HepG2 (cell line): ENCODE data around the gene PCDHGA5. TPM values are rescaled to one million over a fixed set of nuclear protein-coding genes. Genes with fewer than 3 reads are reported as not detected.
A peak's percentile ranks its signal among the peaks of the same experiment; 100 is the strongest.

ENCODE experiments used
- ATAC-seq: fragments of 200-7000 bp; cut with Tn5 transposase; 3 replicates; pipeline ENCODE4 v1.9.1; 2020; ENCODE audit warnings: mild to moderate bottlenecking, moderate library complexity
- BruUV-seq: library from RNA; stranded (reverse); fragments of 400-500 nt; replicated peaks from 2 replicates; lab custom pipeline; 2021; lab: Mats Ljungman, UMichigan
- CTCF ChIA-PET: fragments of 300-600 bp; formaldehyde crosslinking; extraction: SDS; loops from one replicate; lab custom pipeline; 2021; ENCODE audit warnings: low total read pairs, inconsistent platforms, low intra/inter-chr PET ratio; lab: Yijun Ruan, JAX
- POLR2A ChIA-PET: fragments of 350-600 bp; sonication (Branson Sonifier 250); formaldehyde crosslinking; loops from one replicate; lab custom pipeline; 2020; ENCODE audit warnings: antibody characterized with exemption, inconsistent platforms; lab: Yijun Ruan, JAX
- DNase-seq: peaks from one replicate; pipeline ENCODE4 v3.0.0-alpha.2; 2015; ENCODE audit warnings: low spot score
- FAIRE-seq: peaks from 3 replicates; lab custom pipeline; 2011; peaks lifted over from hg19 to GRCh38; lab: Jason Lieb, UNC
- H2AFZ ChIP-seq: one replicate; pipeline ENCODE4 v1.6.1; 2011; ENCODE audit warnings: low read length, inconsistent platforms
- H3K27ac ChIP-seq: fragments of 300-600 bp; 3 replicates; pipeline ENCODE4 v1.8.0; 2011; ENCODE audit warnings: mixed run types, mild to moderate bottlenecking, mixed read lengths, low read length, inconsistent platforms; ENCODE audit not compliant: insufficient read depth; ENCODE audit errors: extremely low read length
- H3K27me3 ChIP-seq, 2 experiments: fragments of 200-600 bp in 1 of 2; 2 replicates in 1 of 2; 3 replicates in 1 of 2; pipeline versions ENCODE4 v1.6.0 to v1.8.0; 2011; ENCODE audit warnings: low read length in 2 of 2, mild to moderate bottlenecking in 2 of 2, moderate library complexity in 2 of 2, inconsistent platforms in 1 of 2; ENCODE audit not compliant: insufficient read depth in 2 of 2, control insufficient read depth in 1 of 2
- H3K36me3 ChIP-seq, 2 experiments: fragments of 200-600 bp in 1 of 2; replicated peaks in 1 of 2; 2 replicates in 1 of 2; 3 replicates in 1 of 2; pipeline versions ENCODE4 v1.5.1 to v1.8.0; 2011; ENCODE audit warnings: low read length in 2 of 2, inconsistent platforms in 1 of 2; ENCODE audit not compliant: insufficient read depth in 2 of 2, control insufficient read depth in 1 of 2
- H3K4me1 ChIP-seq: 2 replicates; pipeline ENCODE4 v1.5.1; 2012; ENCODE audit warnings: low read length, inconsistent platforms; ENCODE audit not compliant: insufficient read depth
- H3K4me2 ChIP-seq: 2 replicates; pipeline ENCODE4 v1.6.0; 2011; ENCODE audit warnings: low read depth, low read length, inconsistent platforms
- H3K4me3 ChIP-seq, 3 experiments: fragments of 200-600 bp in 1 of 3; sonication (generic), shearing (Covaris generic) in 1 of 3; replicated peaks in 1 of 3; 2 replicates each; pipeline ENCODE4 v1.5.1; 2011 to 2016; ENCODE audit warnings: low read length in 3 of 3, inconsistent platforms in 2 of 3, low read depth in 2 of 3, mild to moderate bottlenecking in 2 of 3, control low read depth in 1 of 3, mixed read lengths in 1 of 3; ENCODE audit not compliant: insufficient read depth in 1 of 3
- H3K79me2 ChIP-seq: one replicate; pipeline ENCODE4 v1.6.1; 2011; ENCODE audit warnings: low read length, inconsistent platforms; ENCODE audit not compliant: insufficient read depth
- H3K9ac ChIP-seq: 2 replicates; pipeline ENCODE4 v1.6.0; 2011; ENCODE audit warnings: mild to moderate bottlenecking, low read depth, low read length, inconsistent platforms; ENCODE audit not compliant: insufficient read depth
- H3K9me3 ChIP-seq: 2 replicates; pipeline ENCODE4 v1.5.1; 2012; ENCODE audit warnings: mild to moderate bottlenecking, low read length
- H4K20me1 ChIP-seq: 2 replicates; pipeline ENCODE4 v1.6.0; 2011; ENCODE audit warnings: inconsistent platforms, mild to moderate bottlenecking, low read length, moderate library complexity; ENCODE audit not compliant: insufficient read depth
- BCLAF1 ChIP-seq: fragments of 450-650 bp; IDR thresholded peaks from 2 replicates; pipeline ENCODE4 v1.6.1; 2017; ENCODE audit warnings: mild to moderate bottlenecking
- CCAR2 ChIP-seq: fragments of 200-400 bp; formaldehyde crosslinking; optimal IDR thresholded peaks from 2 replicates; pipeline ENCODE3; 2018; ENCODE audit warnings: low read depth, mild to moderate bottlenecking, low read length, moderate library complexity
- CEBPB ChIP-seq: IDR thresholded peaks from 2 replicates; pipeline ENCODE4 v1.6.1; 2011; ENCODE audit warnings: low read depth, low read length, improper control_type of control experiment, borderline replicate concordance
- ELF1 ChIP-seq: sonication (generic); formaldehyde crosslinking; IDR thresholded peaks from 2 replicates; pipeline ENCODE4 v1.4.0; 2020; ENCODE audit warnings: missing genetic modification reagents
- FOSL2 ChIP-seq: sonication (generic); formaldehyde crosslinking; IDR thresholded peaks from 2 replicates; pipeline ENCODE4 v1.4.0; 2020; ENCODE audit warnings: missing genetic modification reagents
- FOXK2 ChIP-seq: fragments of 450-650 bp; IDR thresholded peaks from 2 replicates; pipeline ENCODE4 v1.6.1; 2016
- KAT8 ChIP-seq: IDR thresholded peaks from 2 replicates; pipeline ENCODE4 v1.6.1; 2016; ENCODE audit warnings: missing genetic modification reagents, missing compliant biosample characterization
- KDM2A ChIP-seq: sonication (generic); formaldehyde crosslinking; IDR thresholded peaks from 2 replicates; pipeline ENCODE4 v1.4.0; 2020; ENCODE audit warnings: low read depth, missing genetic modification reagents, borderline replicate concordance
- NFE2 ChIP-seq: sonication (generic); formaldehyde crosslinking; IDR thresholded peaks from 2 replicates; pipeline ENCODE4 v1.4.0; 2020; ENCODE audit warnings: missing genetic modification reagents
- NFE2L1 ChIP-seq: sonication (generic); formaldehyde crosslinking; IDR thresholded peaks from 2 replicates; pipeline ENCODE4 v1.4.0; 2020; ENCODE audit warnings: missing genetic modification reagents, mild to moderate bottlenecking, borderline replicate concordance
- NR2C2 ChIP-seq: sonication (generic); formaldehyde crosslinking; IDR thresholded peaks from 2 replicates; pipeline ENCODE4 v1.4.0; 2020; ENCODE audit warnings: missing genetic modification reagents, mild to moderate bottlenecking, moderate library complexity, borderline replicate concordance
- RBM39 ChIP-seq: fragments of 200-400 bp; formaldehyde crosslinking; IDR thresholded peaks from one replicate; pipeline ENCODE4 v1.6.1; 2018; ENCODE audit warnings: antibody characterized with exemption, mild to moderate bottlenecking, low read depth, low read length; ENCODE audit not compliant: poor library complexity, severe bottlenecking
- STAG1 ChIP-seq: sonication (generic); formaldehyde crosslinking; IDR thresholded peaks from 2 replicates; pipeline ENCODE4 v1.4.0; 2020; ENCODE audit warnings: missing genetic modification reagents
- ZBTB43 ChIP-seq: sonication (generic); formaldehyde crosslinking; conservative IDR thresholded peaks from 2 replicates; pipeline ENCODE4 v1.4.0; 2020; ENCODE audit warnings: missing genetic modification reagents
- ZNF10 ChIP-seq: sonication (generic); formaldehyde crosslinking; IDR thresholded peaks from 2 replicates; pipeline ENCODE4 v1.4.0; 2020; ENCODE audit warnings: mild to moderate bottlenecking, low read depth, missing genetic modification reagents, borderline replicate concordance
- ZNF496 ChIP-seq: sonication (generic); formaldehyde crosslinking; IDR thresholded peaks from 2 replicates; pipeline ENCODE4 v1.8.1; 2023; ENCODE audit warnings: mild to moderate bottlenecking, moderate library complexity, missing genetic modification reagents; ENCODE audit not compliant: insufficient replicate concordance
- ZNF678 ChIP-seq: sonication (generic); formaldehyde crosslinking; IDR thresholded peaks from 2 replicates; pipeline ENCODE4 v1.4.0; 2020; ENCODE audit warnings: mild to moderate bottlenecking, missing genetic modification reagents
- whole genome bisulfite sequencing: methylation state at CpG from one replicate; pipeline ENCODE4 v1.1.6; 2017; ENCODE audit warnings: low lambda C conversion rate; 5-methylcytosine and 5-hydroxymethylcytosine counted together
- in situ Hi-C: cut with HindIII; loops from 2 replicates; pipeline ENCODE4 v1.10.0; 2017; ENCODE audit warnings: low pct_unique_long_range_greater_than_20kb; ENCODE audit not compliant: extremely low pct_ligation_motif_present
- intact Hi-C: fragments of 100-400 bp; cut with micrococcal nuclease; formaldehyde crosslinking; loops from one replicate; pipeline ENCODE4 v1.10.0; 2022; ENCODE audit not compliant: unreplicated experiment
- polyA plus RNA-seq, 8 experiments: library from polyadenylated mRNA; depleted of rRNA in 3 of 8; stranded (reverse) in 7 of 8; unstranded in 1 of 8; fragments of >200 nt; fragmentation: Illumina TruSeq in 4 of 8; extraction: Trizol in 4 of 8; gene quantifications; 2 replicates each; pipeline versions ENCODE4 v1.2.1 to v1.2.3, GENCODE V29; 2011 to 2016; ENCODE audit warnings: low read depth in 4 of 8, missing spikeins in 1 of 8, mixed read lengths in 1 of 8; ENCODE audit not compliant: insufficient read depth in 1 of 8
- total RNA-seq, 5 experiments: library from RNA; depleted of rRNA; stranded (reverse); fragments of >200 nt; fragmentation: Illumina TruSeq; extraction: Trizol; gene quantifications; 2 replicates each; pipeline ENCODE4 v1.2.3, GENCODE V29; 2016; ENCODE audit warnings: low read depth in 1 of 5

PCDHGA5 gene
- total and polyA plus RNA-seq, 2 of the 13 experiments (the other 11 are each of a cell fraction or from before 2014, with no cell fraction given) = 0.27 to 0.32 TPM

- no peak for TF ChIP-seq ZBTB43 (CRISPR knock-in tag)
- no peak for TF ChIP-seq FOXK2
- peak; percentile 57 for TF ChIP-seq STAG1 (CRISPR knock-in tag)
- no peak for TF ChIP-seq NFE2L1 (CRISPR knock-in tag)
- TF ChIP-seq KAT8 (CRISPR knock-in tag) = 0 out of 2 replicates have a peak, but pooled peaks have one; percentile 29
Measured at GRCh38 chr5:141359790-141360426, 4.1 kb upstream of the PCDHGA5 start, which contains the start of gene PCDHGB2 (continued).

GRCh38 chr5:141360685-141361084 is 3.3 kb upstream of the PCDHGA5 start:
- Histone ChIP-seq H3K9ac (no peak overlapping the region), H2AFZ (no peak overlapping the region), H3K79me2 (no peaks in the 10 kb centered on the region), H4K20me1 (no peaks in the 10 kb centered on the region), H3K27me3 (no peaks in the 10 kb centered on the region), H3K27ac (no peak overlapping the region), H3K36me3 (no peaks in the 10 kb centered on the region), H3K4me2 (peak overlapping the region; percentile 31), H3K9me3 (peaks cover 51% of the 10 kb centered on the region), H3K4me1 (no peaks in the 10 kb centered on the region), H3K4me3 (peak overlapping the region in 1 of 3 experiments; percentile 63; a peak in 1 of 6 replicates)
- ChIA-PET POLR2A (interaction anchor here (0.8 kb wide), 1 partner anchor 203 kb away, joined by 4 read pairs; no protein-coding TSS in a partner anchor), CTCF (interaction anchor here (1.6 to 1.8 kb wide), 2 partner anchors 164 to 203 kb away, joined by 5 to 10 read pairs; no protein-coding TSS in a partner anchor)
- no TSS peak for BruUV-seq
- no peak for TF ChIP-seq ZNF10 (CRISPR knock-in tag)
- TF ChIP-seq NFE2 (CRISPR knock-in tag) = no peak
- no peak for TF ChIP-seq KDM2A (CRISPR knock-in tag)
- TF ChIP-seq BCLAF1 = no peak
- TF ChIP-seq ZNF496 (CRISPR knock-in tag) = no peak
- TF ChIP-seq ZNF678 (CRISPR knock-in tag) = no peak
- TF ChIP-seq RBM39 = no peak
- TF ChIP-seq FOSL2 (CRISPR knock-in tag) = no peak
- no peak for TF ChIP-seq CEBPB
- no peak for TF ChIP-seq NR2C2 (CRISPR knock-in tag)
- TF ChIP-seq CCAR2 = no peak
- TF ChIP-seq ELF1 (CRISPR knock-in tag) = no peak
- FAIRE-seq (no peak), DNase-seq (no peak), ATAC-seq (no peak)
- WGBS = 58% methylated on average over 13 of the region's 15 CpGs
- intact Hi-C loops = no loop called here
- in situ Hi-C loops = no loop called here
